Endodermal cell (in vitro differentiated cells): Measurements from ENCODE around the gene EPHA1. TPM values are rescaled to one million over a fixed set of nuclear protein-coding genes. Genes with fewer than 3 reads are reported as not detected.

ENCODE experiments used
- DNase-seq: peaks from one replicate; pipeline ENCODE4 v3.0.0-alpha.2; 2017
- H3K27ac ChIP-seq: 2 replicates; pipeline ENCODE4 v1.5.1; 2013; ENCODE audit warnings: mild to moderate bottlenecking, low read depth, low read length, moderate library complexity
- H3K27me3 ChIP-seq: 2 replicates; pipeline ENCODE4 v1.6.1; 2013; ENCODE audit warnings: mild to moderate bottlenecking, low read length, moderate library complexity; ENCODE audit not compliant: insufficient read depth, control insufficient read depth, poor library complexity, severe bottlenecking
- H3K36me3 ChIP-seq: 2 replicates; pipeline ENCODE4 v1.7.0; 2013; ENCODE audit warnings: mild to moderate bottlenecking, low read length, moderate library complexity; ENCODE audit not compliant: control insufficient read depth, insufficient read depth
- H3K4me1 ChIP-seq: one replicate; pipeline ENCODE4 v1.7.0; 2013; ENCODE audit warnings: low read length; ENCODE audit not compliant: control insufficient read depth, insufficient read depth
- H3K4me3 ChIP-seq: 2 replicates; pipeline ENCODE4 v1.5.1; 2013; ENCODE audit warnings: mild to moderate bottlenecking, low read length, moderate library complexity
- H3K9ac ChIP-seq: 2 replicates; pipeline ENCODE4 v1.6.1; 2013; ENCODE audit warnings: mild to moderate bottlenecking, low read length, moderate library complexity; ENCODE audit not compliant: poor library complexity, severe bottlenecking; ENCODE audit errors: extremely low read depth
- H3K9me3 ChIP-seq: 2 replicates; pipeline ENCODE4 v1.6.1; 2013; ENCODE audit warnings: mild to moderate bottlenecking, low read length, moderate library complexity; ENCODE audit not compliant: control insufficient read depth
- H3K27ac Mint-ChIP-seq: 2 replicates; pipeline ENCODE4 v1.8.0; 2020; ENCODE audit warnings: mixed read lengths
- H3K27me3 Mint-ChIP-seq: 2 replicates; pipeline ENCODE4 v1.8.0; 2021; ENCODE audit warnings: mild to moderate bottlenecking, mixed read lengths; ENCODE audit not compliant: insufficient read depth
- H3K36me3 Mint-ChIP-seq: 2 replicates; pipeline ENCODE4 v1.8.0; 2020; ENCODE audit warnings: low read depth, mixed read lengths
- H3K4me1 Mint-ChIP-seq: 2 replicates; pipeline ENCODE4 v1.8.0; 2020; ENCODE audit warnings: mixed read lengths
- H3K4me3 Mint-ChIP-seq: 2 replicates; pipeline ENCODE4 v1.8.0; 2020; ENCODE audit warnings: mild to moderate bottlenecking, moderate library complexity, mixed read lengths
- H3K9me3 Mint-ChIP-seq: 2 replicates; pipeline ENCODE4 v1.8.0; 2020; ENCODE audit warnings: mild to moderate bottlenecking, mixed read lengths
- CTCF ChIP-seq: fragments of 200-600 bp; sonication (generic); conservative IDR thresholded peaks from 2 replicates; pipeline ENCODE4 v1.5.0; 2021; ENCODE audit warnings: antibody characterized with exemption, mild to moderate bottlenecking
- WGBS, 2 experiments: methylation state at CpG; one replicate each; pipeline versions ENCODE4 v1.1.5 to v1.1.7; 2013; ENCODE audit warnings: missing lambda C conversion rate in 2 of 2, mixed read lengths in 1 of 2; ENCODE audit not compliant: insufficient coverage in 1 of 2, insufficient read length in 1 of 2; 5-methylcytosine and 5-hydroxymethylcytosine counted together
- total RNA-seq, 2 donors: library from RNA; stranded (reverse); fragmentation: NEBNext Ultra II Directional in 1 of 2; extraction: Animal tissue kit (Norgen Biotek cat#: 25700) in 1 of 2; gene quantifications; 2 replicates in 1 of 2; 3 replicates in 1 of 2; pipeline ENCODE4 v1.2.1, GENCODE V29; 2021

EPHA1 gene
- total RNA-seq, 2 donors from 2014 or later, result 70.0 to 103 TPM

DNA sequence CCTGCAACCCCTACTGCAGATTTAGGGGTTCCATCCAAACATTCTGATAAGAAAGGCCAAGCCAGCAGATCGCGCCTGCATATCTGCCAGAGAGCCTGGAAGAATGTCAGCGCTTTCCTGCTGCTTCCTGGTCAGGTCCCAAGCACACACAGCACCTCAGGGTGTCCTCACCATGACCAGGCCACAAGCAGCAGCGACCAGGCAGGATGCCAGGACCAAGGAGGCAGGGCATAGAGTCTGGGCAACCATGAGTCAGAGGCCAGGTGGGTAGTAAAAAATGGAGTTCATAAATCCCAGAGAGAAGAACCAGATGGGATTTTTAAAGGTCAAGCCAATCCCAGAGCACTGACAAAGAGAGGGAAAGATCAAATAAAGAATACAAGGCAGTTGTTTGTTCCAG is 40.7 kb downstream of the EPHA1 start:
- Histone ChIP-seq H3K9ac (no peak overlapping the region), H3K4me3 (no peak overlapping the region), H3K27me3 (peaks cover 21% of the 10 kb centered on the region), H3K27ac (no peak overlapping the region), H3K36me3 (no peaks in the 10 kb centered on the region), H3K9me3 (no peaks in the 10 kb centered on the region), H3K4me1 (peaks cover 3% of the 10 kb centered on the region)
- Mint-ChIP-seq H3K27me3 (peaks cover 42% of the 10 kb centered on the region), H3K36me3 (no peaks in the 10 kb centered on the region), H3K9me3 (no peaks in the 10 kb centered on the region), H3K4me1 (peaks cover 18% of the 10 kb centered on the region), H3K4me3 (no peak overlapping the region), H3K27ac (no peak overlapping the region)
- no peak for DNase-seq
- no peak for TF ChIP-seq CTCF
- 93 to 96% methylated on average over 3 to 4 of the region's 4 CpGs for WGBS, 2 experiments

- DNase-seq, result peak; percentile 43
- H3K9ac ChIP-seq, result no peak overlapping the region
- Mint-ChIP-seq H3K36me3 (no peaks in the 10 kb centered on the region), H3K4me3 (peak overlapping the region; percentile 58), H3K27ac (no peak overlapping the region), H3K9me3 (no peaks in the 10 kb centered on the region), H3K4me1 (peaks cover 5% of the 10 kb centered on the region), H3K27me3 (peaks cover 79% of the 10 kb centered on the region)
- no peaks in the 10 kb centered on the region for H3K4me1 ChIP-seq
- 56 to 66% methylated on average over 12 to 19 of the region's 19 CpGs for whole genome bisulfite sequencing, 2 experiments
- H3K36me3 ChIP-seq, result no peaks in the 10 kb centered on the region
- no peak for TF ChIP-seq CTCF
- H3K27me3 ChIP-seq, result peaks cover 56% of the 10 kb centered on the region
- no peaks in the 10 kb centered on the region for H3K9me3 ChIP-seq
- H3K4me3 ChIP-seq, result no peak overlapping the region
- H3K27ac ChIP-seq, result no peak overlapping the region
Observed at GRCh38 chr7:143363016-143363937, 45.4 kb downstream of the EPHA1 start.

- no peaks in the 10 kb centered on the region for H3K9me3 Mint-ChIP-seq
- H3K27me3 ChIP-seq, result peaks cover 56% of the 10 kb centered on the region
Observed at GRCh38 chr7:143362131-143363015, 46.3 kb downstream of the EPHA1 start, which contains the start of gene FAM131B. Gene FAM131B (minus strand): TSS chr7:143362713. CDS start chr7:143362603, 110 bp downstream.

More at GRCh38 chr7:143362131-143363015, 46.3 kb downstream of the EPHA1 start, which contains the start of gene FAM131B:
- DNase-seq, result peak; percentile 77
- H3K27ac Mint-ChIP-seq, result no peak within 1 kb of the TSS
- H3K9ac ChIP-seq, result no peak within 1 kb of the TSS
- H3K27me3 Mint-ChIP-seq, result peaks cover 79% of the 10 kb centered on the region
- peaks cover 3% of the 10 kb centered on the region for H3K4me1 Mint-ChIP-seq
- peak within 1 kb of the TSS; percentile 44 for H3K27ac ChIP-seq
- WGBS, 2 experiments, result 1 to 4% methylated on average over 20 to 106 of the region's 112 CpGs
- H3K4me3 Mint-ChIP-seq, result peak within 1 kb of the TSS; percentile 67
- no peaks in the 10 kb centered on the region for H3K36me3 Mint-ChIP-seq
- H3K9me3 ChIP-seq, result no peaks in the 10 kb centered on the region
- TF ChIP-seq CTCF, result no peak
- no peaks in the 10 kb centered on the region for H3K36me3 ChIP-seq
- peak within 1 kb of the TSS; percentile 76 for H3K4me3 ChIP-seq
- no peaks in the 10 kb centered on the region for H3K4me1 ChIP-seq
